ENCODE measurements around the gene ABHD1. TPM values are rescaled to one million over a fixed set of nuclear protein-coding genes. Genes with fewer than 3 reads are reported as not detected.

ABHD1 gene
- total RNA-seq, 4 donors from 2014 or later = 0.92 TPM; not detected in 3

DNA sequence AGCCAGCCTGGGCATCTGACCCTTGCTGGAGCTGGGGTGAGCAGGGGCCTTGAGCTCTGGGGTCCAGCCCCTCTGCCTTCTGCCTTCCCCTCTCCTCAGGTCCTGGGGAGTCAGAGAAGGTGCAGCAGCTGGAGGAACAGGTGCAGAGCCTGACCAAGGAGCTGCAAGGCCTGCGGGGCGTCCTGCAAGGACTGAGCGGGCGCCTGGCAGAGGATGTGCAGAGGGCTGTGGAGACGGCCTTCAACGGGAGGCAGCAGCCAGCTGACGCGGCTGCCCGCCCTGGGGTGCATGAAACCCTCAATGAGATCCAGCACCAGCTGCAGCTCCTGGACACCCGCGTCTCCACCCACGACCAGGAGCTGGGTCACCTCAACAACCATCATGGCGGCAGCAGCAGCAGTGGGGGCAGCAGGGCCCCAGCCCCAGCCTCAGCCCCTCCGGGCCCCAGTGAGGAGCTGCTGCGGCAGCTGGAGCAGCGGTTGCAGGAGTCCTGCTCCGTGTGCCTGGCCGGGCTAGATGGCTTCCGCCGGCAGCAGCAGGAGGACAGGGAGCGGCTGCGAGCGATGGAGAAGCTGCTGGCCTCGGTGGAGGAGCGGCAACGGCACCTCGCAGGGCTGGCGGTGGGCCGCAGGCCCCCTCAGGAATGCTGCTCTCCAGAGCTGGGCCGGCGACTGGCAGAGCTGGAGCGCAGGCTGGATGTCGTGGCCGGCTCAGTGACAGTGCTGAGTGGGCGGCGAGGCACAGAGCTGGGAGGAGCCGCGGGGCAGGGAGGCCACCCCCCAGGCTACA, 41.4 kb upstream of the ABHD1 start:
- DNase-seq (ENCODE audit: extremely low spot score) = no peak
- intact Hi-C loops (cut with DNase I) = no loop called here
- Histone ChIP-seq H3K9me3 (no peaks in the 10 kb centered on the region), H3K4me1 (peaks cover 44 to 95% (median 91%) of the 10 kb centered on the region in 4 donors), H3K4me3 (no peak overlapping the region), H3K27me3 (no peaks in the 10 kb centered on the region), H3K36me3 (peaks cover 4 to 27% (median 14%) of the 10 kb centered on the region in 4 donors), H3K27ac (replicated peaks in 1 of 4) (peak overlapping the region; percentile 98 to 99 (median 98))
- TF ChIP-seq POLR2A (IDR thresholded peaks at IDR 0.05; ENCODE audit: low read depth) (no peak), POLR2AphosphoS5 (IDR thresholded peaks at IDR 0.05) (no peak)
- WGBS = 66% methylated on average over 5 of the region's 38 CpGs

DNA sequence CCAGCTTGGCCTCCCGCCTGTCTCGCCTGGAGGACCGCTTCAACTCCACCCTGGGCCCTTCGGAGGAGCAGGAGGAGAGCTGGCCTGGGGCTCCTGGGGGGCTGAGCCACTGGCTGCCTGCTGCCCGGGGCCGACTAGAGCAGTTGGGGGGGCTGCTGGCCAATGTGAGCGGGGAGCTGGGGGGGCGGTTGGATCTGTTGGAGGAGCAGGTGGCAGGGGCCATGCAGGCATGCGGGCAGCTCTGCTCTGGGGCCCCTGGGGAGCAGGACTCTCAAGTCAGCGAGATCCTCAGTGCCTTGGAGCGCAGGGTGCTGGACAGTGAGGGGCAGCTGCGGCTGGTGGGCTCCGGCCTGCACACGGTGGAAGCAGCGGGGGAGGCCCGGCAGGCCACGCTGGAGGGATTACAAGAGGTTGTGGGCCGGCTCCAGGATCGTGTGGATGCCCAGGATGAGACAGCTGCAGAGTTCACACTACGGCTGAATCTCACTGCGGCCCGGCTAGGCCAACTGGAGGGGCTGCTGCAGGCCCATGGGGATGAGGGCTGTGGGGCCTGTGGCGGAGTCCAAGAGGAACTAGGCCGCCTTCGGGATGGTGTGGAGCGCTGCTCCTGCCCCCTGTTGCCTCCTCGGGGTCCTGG, 40.7 kb upstream of the ABHD1 start:
- no peaks in the 10 kb centered on the region for H3K9me3 ChIP-seq
- no peaks in the 10 kb centered on the region for H3K27me3 ChIP-seq
- intact Hi-C loops (cut with DNase I) = no loop called here
- H3K36me3 ChIP-seq = peaks cover 4 to 27% (median 14%) of the 10 kb centered on the region in 4 donors
- H3K4me1 ChIP-seq = peaks cover 40 to 93% (median 90%) of the 10 kb centered on the region in 4 donors
- no peak for DNase-seq (ENCODE audit: extremely low spot score)
- TF ChIP-seq, protein P1, sequence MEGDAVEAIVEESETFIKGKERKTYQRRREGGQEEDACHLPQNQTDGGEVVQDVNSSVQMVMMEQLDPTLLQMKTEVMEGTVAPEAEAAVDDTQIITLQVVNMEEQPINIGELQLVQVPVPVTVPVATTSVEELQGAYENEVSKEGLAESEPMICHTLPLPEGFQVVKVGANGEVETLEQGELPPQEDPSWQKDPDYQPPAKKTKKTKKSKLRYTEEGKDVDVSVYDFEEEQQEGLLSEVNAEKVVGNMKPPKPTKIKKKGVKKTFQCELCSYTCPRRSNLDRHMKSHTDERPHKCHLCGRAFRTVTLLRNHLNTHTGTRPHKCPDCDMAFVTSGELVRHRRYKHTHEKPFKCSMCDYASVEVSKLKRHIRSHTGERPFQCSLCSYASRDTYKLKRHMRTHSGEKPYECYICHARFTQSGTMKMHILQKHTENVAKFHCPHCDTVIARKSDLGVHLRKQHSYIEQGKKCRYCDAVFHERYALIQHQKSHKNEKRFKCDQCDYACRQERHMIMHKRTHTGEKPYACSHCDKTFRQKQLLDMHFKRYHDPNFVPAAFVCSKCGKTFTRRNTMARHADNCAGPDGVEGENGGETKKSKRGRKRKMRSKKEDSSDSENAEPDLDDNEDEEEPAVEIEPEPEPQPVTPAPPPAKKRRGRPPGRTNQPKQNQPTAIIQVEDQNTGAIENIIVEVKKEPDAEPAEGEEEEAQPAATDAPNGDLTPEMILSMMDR (IDR thresholded peaks at IDR 0.05) = no peak
- no peak for TF ChIP-seq POLR2AphosphoS5 (IDR thresholded peaks at IDR 0.05)
- no peak for TF ChIP-seq POLR2A (IDR thresholded peaks at IDR 0.05; ENCODE audit: low read depth)
- no peak overlapping the region for H3K4me3 ChIP-seq
- 74% methylated on average over 15 of the region's 27 CpGs for WGBS
- peak overlapping the region; percentile 6 to 99 (median 40) for H3K27ac ChIP-seq (replicated peaks in 1 of 4)

GRCh38 chr2:27083410-27084296, 40.0 kb upstream of the ABHD1 start:
- peak in 1 of 2 donors; percentile 4 for TF ChIP-seq POLR2AphosphoS5 (IDR thresholded peaks at IDR 0.05)
- no peak for TF ChIP-seq POLR2A (IDR thresholded peaks at IDR 0.05; ENCODE audit: low read depth)
- no peak for TF ChIP-seq EP300 (IDR thresholded peaks at IDR 0.05)
- TF ChIP-seq, protein P1 (IDR thresholded peaks at IDR 0.05) = no peak
- 70% methylated on average over 12 of the region's 20 CpGs for WGBS
- DNase-seq (ENCODE audit: extremely low spot score) = no peak
- H3K4me1 ChIP-seq = peaks cover 37 to 94% (median 86%) of the 10 kb centered on the region in 4 donors
- no peaks in the 10 kb centered on the region for H3K27me3 ChIP-seq
- H3K27ac ChIP-seq (replicated peaks in 1 of 4) = peak overlapping the region in 3 of 4 donors; percentile 32 to 99 (median 94)
- intact Hi-C loops (cut with DNase I) = no loop called here
- H3K9me3 ChIP-seq = no peaks in the 10 kb centered on the region
- H3K36me3 ChIP-seq = peaks cover 4 to 27% (median 14%) of the 10 kb centered on the region in 4 donors
- no peak overlapping the region for H3K4me3 ChIP-seq

GRCh38 chr2:27084297-27085061, 39.1 kb upstream of the ABHD1 start:
- TF ChIP-seq, protein P1 (IDR thresholded peaks at IDR 0.05) = no peak
- TF ChIP-seq POLR2A (IDR thresholded peaks at IDR 0.05; ENCODE audit: low read depth) (no peak), POLR2AphosphoS5 (IDR thresholded peaks at IDR 0.05) (no peak), EP300 (IDR thresholded peaks at IDR 0.05) (no peak)
- no peak for DNase-seq (ENCODE audit: extremely low spot score)
- intact Hi-C loops (cut with DNase I) = loop anchor here (5.0 kb wide), 2 partner anchors 52 to 122 kb away; partner anchors contain the start of gene TMEM214
- no peak overlapping the region for H3K4me3 ChIP-seq
- no peaks in the 10 kb centered on the region for H3K27me3 ChIP-seq
- no peaks in the 10 kb centered on the region for H3K9me3 ChIP-seq
- H3K4me1 ChIP-seq = peaks cover 37 to 87% (median 79%) of the 10 kb centered on the region in 4 donors
- peak overlapping the region; percentile 92 to 95 (median 93) for H3K27ac ChIP-seq (replicated peaks in 1 of 4)
- 56% methylated on average over 6 of the region's 6 CpGs for WGBS
- H3K36me3 ChIP-seq = peaks cover 4 to 27% (median 14%) of the 10 kb centered on the region in 4 donors
